ENCODE measurements around the gene WDR59. TPM values are rescaled to one million over a fixed set of nuclear protein-coding genes. Genes with fewer than 3 reads are reported as not detected.

The WDR59 gene
- total RNA-seq, 2 experiments from 2014 or later = 69.2 to 91.4 TPM

- Mint-ChIP-seq H3K9me3 (ENCODE audit: low read depth) (peaks cover 1% of the 10 kb centered on the region), H3K27me3 (no peaks in the 10 kb centered on the region), H3K36me3 (ENCODE audit: low read depth) (peaks cover 35% of the 10 kb centered on the region), H3K4me3 (no peak overlapping the region), H3K4me1 (no peaks in the 10 kb centered on the region), H3K27ac (no peak overlapping the region)
- POLR2A ChIA-PET = no interaction called here
- intact Hi-C loops (cut with DNase I, micrococcal nuclease) = no loop called here
- CTCF ChIA-PET = no interaction called here
- DNase-seq (no peak), ATAC-seq (no peak)
These were observed 82.8 kb downstream of the WDR59 start for GRCh38 chr16:74902161-74902560.

GRCh38 chr16:74901606-74902005 lies 83.3 kb downstream of the WDR59 start:
- intact Hi-C loops (cut with DNase I, micrococcal nuclease) = no loop called here
- no peaks in the 10 kb centered on the region for H3K9me3 Mint-ChIP-seq (ENCODE audit: low read depth)
- CTCF ChIA-PET = no interaction called here
- POLR2A ChIA-PET = no interaction called here
- no peaks in the 10 kb centered on the region for H3K4me1 Mint-ChIP-seq
- no peak overlapping the region for H3K27ac Mint-ChIP-seq
- ATAC-seq = no peak
- H3K27me3 Mint-ChIP-seq = no peaks in the 10 kb centered on the region
- no peak for DNase-seq
- H3K36me3 Mint-ChIP-seq (ENCODE audit: low read depth) = peaks cover 32% of the 10 kb centered on the region
- no peak overlapping the region for H3K4me3 Mint-ChIP-seq

GRCh38 chr16:74899816-74900215 lies 85.1 kb downstream of the WDR59 start:
- ATAC-seq (no peak), DNase-seq (no peak)
- Mint-ChIP-seq H3K27ac (no peak overlapping the region), H3K9me3 (ENCODE audit: low read depth) (no peaks in the 10 kb centered on the region), H3K4me1 (no peaks in the 10 kb centered on the region), H3K4me3 (no peak overlapping the region), H3K36me3 (ENCODE audit: low read depth) (peaks cover 30% of the 10 kb centered on the region), H3K27me3 (no peaks in the 10 kb centered on the region)
- ChIA-PET CTCF (interaction anchor here (0.8 to 1.3 kb wide), 2 partner anchors 135 to 190 kb away, joined by 3 read pairs; no protein-coding TSS in a partner anchor), POLR2A (no interaction called here)
- intact Hi-C loops (cut with DNase I, micrococcal nuclease) = no loop called here

- peaks cover 27% of the 10 kb centered on the region for H3K36me3 Mint-ChIP-seq (ENCODE audit: low read depth)
- ATAC-seq = no peak
- H3K27ac Mint-ChIP-seq = no peak overlapping the region
- no peaks in the 10 kb centered on the region for H3K4me1 Mint-ChIP-seq
- DNase-seq = no peak
- intact Hi-C loops (cut with DNase I, micrococcal nuclease) = no loop called here
- no peaks in the 10 kb centered on the region for H3K27me3 Mint-ChIP-seq
- H3K9me3 Mint-ChIP-seq (ENCODE audit: low read depth) = no peaks in the 10 kb centered on the region
- H3K4me3 Mint-ChIP-seq = no peak overlapping the region
- CTCF ChIA-PET = no interaction called here
- POLR2A ChIA-PET = no interaction called here
These were observed 86.3 kb downstream of the WDR59 start for GRCh38 chr16:74898659-74899058.

GRCh38 chr16:74896389-74897370 lies 88.2 kb downstream of the WDR59 start:
- CTCF ChIA-PET = interaction anchor here (1.0 to 1.2 kb wide), 2 partner anchors 34 to 187 kb away, joined by 4 read pairs; no protein-coding TSS in a partner anchor
- H3K27ac Mint-ChIP-seq = no peak overlapping the region

GRCh38 chr16:74893541-74893940 lies 91.4 kb downstream of the WDR59 start:
- Mint-ChIP-seq H3K4me3 (no peak overlapping the region), H3K27ac (no peak overlapping the region), H3K9me3 (ENCODE audit: low read depth) (no peaks in the 10 kb centered on the region), H3K4me1 (peaks cover 3% of the 10 kb centered on the region), H3K36me3 (ENCODE audit: low read depth) (peaks cover 31% of the 10 kb centered on the region), H3K27me3 (no peaks in the 10 kb centered on the region)
- POLR2A ChIA-PET = no interaction called here
- DNase-seq = no peak
- intact Hi-C loops (cut with DNase I, micrococcal nuclease) = no loop called here
- CTCF ChIA-PET = interaction anchor here (0.7 to 2.8 kb wide), 3 partner anchors 10 to 104 kb away, joined by 3 to 13 read pairs (median 5); no protein-coding TSS in a partner anchor
- no peak for ATAC-seq

More at GRCh38 chr16:74896389-74897370, 88.2 kb downstream of the WDR59 start:
- ATAC-seq (peak; percentile 51), DNase-seq (no peak)
- H3K36me3 Mint-ChIP-seq (ENCODE audit: low read depth) = peaks cover 29% of the 10 kb centered on the region
- POLR2A ChIA-PET = no interaction called here
- no peak overlapping the region for H3K4me3 Mint-ChIP-seq
- intact Hi-C loops (cut with DNase I, micrococcal nuclease) = no loop called here
- H3K4me1 Mint-ChIP-seq = no peaks in the 10 kb centered on the region
- no peaks in the 10 kb centered on the region for H3K27me3 Mint-ChIP-seq
- H3K9me3 Mint-ChIP-seq (ENCODE audit: low read depth) = no peaks in the 10 kb centered on the region

GRCh38 chr16:74892574-74893461 lies 92.1 kb downstream of the WDR59 start:
- DNase-seq (no peak), ATAC-seq (no peak)
- H3K36me3 Mint-ChIP-seq (ENCODE audit: low read depth) = peaks cover 35% of the 10 kb centered on the region
- ChIA-PET POLR2A (no interaction called here), CTCF (interaction anchor here (0.6 to 2.8 kb wide), 3 partner anchors 10 to 45 kb away, joined by 3 to 13 read pairs (median 5); no protein-coding TSS in a partner anchor)
- H3K4me3 Mint-ChIP-seq = no peak overlapping the region
- no peak overlapping the region for H3K27ac Mint-ChIP-seq
- H3K9me3 Mint-ChIP-seq (ENCODE audit: low read depth) = no peaks in the 10 kb centered on the region
- peaks cover 3% of the 10 kb centered on the region for H3K4me1 Mint-ChIP-seq
- intact Hi-C loops (cut with DNase I, micrococcal nuclease) = no loop called here
- no peaks in the 10 kb centered on the region for H3K27me3 Mint-ChIP-seq

- Mint-ChIP-seq H3K9me3 (ENCODE audit: low read depth) (no peaks in the 10 kb centered on the region), H3K36me3 (ENCODE audit: low read depth) (peaks cover 50% of the 10 kb centered on the region), H3K27me3 (no peaks in the 10 kb centered on the region), H3K4me3 (no peak overlapping the region), H3K27ac (peak overlapping the region; percentile 34), H3K4me1 (peaks cover 3% of the 10 kb centered on the region)
- ATAC-seq (no peak), DNase-seq (no peak)
- ChIA-PET CTCF (interaction anchor here (1.9 kb wide), 1 partner anchor 11 kb away, joined by 5 read pairs; no protein-coding TSS in a partner anchor), POLR2A (no interaction called here)
- intact Hi-C loops (cut with DNase I, micrococcal nuclease) = no loop called here
These were observed 96.0 kb downstream of the WDR59 start for GRCh38 chr16:74888888-74889287.

- intact Hi-C loops (cut with DNase I, micrococcal nuclease) = no loop called here
- DNase-seq = no peak
- H3K4me3 Mint-ChIP-seq = no peak overlapping the region
- ChIA-PET CTCF (interaction anchor here (1.9 kb wide), 1 partner anchor 10 kb away, joined by 5 read pairs; no protein-coding TSS in a partner anchor), POLR2A (no interaction called here)
- H3K4me1 Mint-ChIP-seq = peaks cover 3% of the 10 kb centered on the region
- no peak for ATAC-seq
- peaks cover 51% of the 10 kb centered on the region for H3K36me3 Mint-ChIP-seq (ENCODE audit: low read depth)
- H3K27me3 Mint-ChIP-seq = no peaks in the 10 kb centered on the region
- H3K27ac Mint-ChIP-seq = no peak overlapping the region
- H3K9me3 Mint-ChIP-seq (ENCODE audit: low read depth) = no peaks in the 10 kb centered on the region
These were observed 96.6 kb downstream of the WDR59 start for GRCh38 chr16:74888232-74888862.

- ATAC-seq (no peak), DNase-seq (no peak)
- Mint-ChIP-seq H3K27ac (peak overlapping the region; percentile 27), H3K36me3 (ENCODE audit: low read depth) (peaks cover 46% of the 10 kb centered on the region), H3K9me3 (ENCODE audit: low read depth) (no peaks in the 10 kb centered on the region), H3K27me3 (no peaks in the 10 kb centered on the region), H3K4me3 (no peak overlapping the region), H3K4me1 (peaks cover 3% of the 10 kb centered on the region)
- POLR2A ChIA-PET = no interaction called here
- intact Hi-C loops (cut with DNase I, micrococcal nuclease) = no loop called here
- CTCF ChIA-PET = interaction anchor here (1.0 to 1.9 kb wide), 2 partner anchors 9 to 25 kb away, joined by 3 to 5 read pairs; no protein-coding TSS in a partner anchor
These were observed 97.8 kb downstream of the WDR59 start for GRCh38 chr16:74887084-74887483.

- Mint-ChIP-seq H3K9me3 (ENCODE audit: low read depth) (no peaks in the 10 kb centered on the region), H3K27ac (no peak overlapping the region), H3K4me1 (peaks cover 8% of the 10 kb centered on the region), H3K36me3 (ENCODE audit: low read depth) (peaks cover 18% of the 10 kb centered on the region), H3K4me3 (no peak overlapping the region), H3K27me3 (no peaks in the 10 kb centered on the region)
- ChIA-PET POLR2A (no interaction called here), CTCF (interaction anchor here (1.7 to 2.4 kb wide), 2 partner anchors 10 to 17 kb away, joined by 4 to 5 read pairs; no protein-coding TSS in a partner anchor)
- no peak for ATAC-seq
- intact Hi-C loops (cut with DNase I, micrococcal nuclease) = no loop called here
- DNase-seq = no peak
These were observed 107.2 kb downstream of the WDR59 start for GRCh38 chr16:74877706-74878105.
